OCI-LY3 (cell line): ENCODE results near the gene SCGB3A2.

Source experiments
- H2AFZ ChIP-seq: fragments of 200-600, 300-600 bp; shearing (Covaris generic); 2 replicates; pipeline ENCODE4 v1.6.0; 2014; ENCODE audit warnings: antibody characterized with exemption, low read depth, low read length
- H3K27ac ChIP-seq: fragments of 200-600, 300-600 bp; sonication (generic); 2 replicates; pipeline ENCODE4 v1.5.1; 2014; ENCODE audit warnings: mild to moderate bottlenecking, low read length, moderate library complexity, mixed read lengths
- H3K27me3 ChIP-seq: fragments of 200-600, 300-600 bp; sonication (generic); 2 replicates; pipeline ENCODE4 v1.6.1; 2014; ENCODE audit warnings: low read depth, low read length, mixed read lengths
- H3K36me3 ChIP-seq: fragments of 200-600, 300-600 bp; sonication (generic); replicated peaks from 2 replicates; pipeline ENCODE3; 2014; ENCODE audit warnings: low read depth, low read length, mixed read lengths
- H3K4me1 ChIP-seq: fragments of 300-600, 200-600 bp; sonication (generic); 2 replicates; pipeline ENCODE4 v1.6.1; 2014; ENCODE audit warnings: low read length, mixed read lengths
- H3K4me2 ChIP-seq: fragments of 200-600, 300-600 bp; sonication (generic); 2 replicates; pipeline ENCODE4 v1.6.1; 2014; ENCODE audit warnings: low read length, mixed read lengths
- H3K4me3 ChIP-seq: fragments of 300-600, 200-600 bp; sonication (generic); 2 replicates; pipeline ENCODE4 v1.5.1; 2014; ENCODE audit warnings: antibody characterized with exemption, mild to moderate bottlenecking, low read length, moderate library complexity
- H3K79me2 ChIP-seq: fragments of 300-600, 200-600 bp; shearing (Covaris generic); 2 replicates; pipeline ENCODE4 v1.6.1; 2014; ENCODE audit warnings: mild to moderate bottlenecking, low read length, mixed read lengths
- H3K9ac ChIP-seq: fragments of 300-600, 200-600 bp; shearing (Covaris generic); 2 replicates; pipeline ENCODE4 v1.6.0; 2014; ENCODE audit warnings: mild to moderate bottlenecking, low read length, moderate library complexity
- H3K9me3 ChIP-seq: fragments of 200-600, 300-600 bp; shearing (Covaris generic); 2 replicates; pipeline ENCODE4 v1.6.1; 2014; ENCODE audit warnings: low read length, mixed read lengths; ENCODE audit not compliant: insufficient read depth
- H4K20me1 ChIP-seq: fragments of 200-600, 300-600 bp; sonication (generic); 2 replicates; pipeline ENCODE4 v1.6.1; 2016; ENCODE audit warnings: low read length, mixed read lengths; ENCODE audit not compliant: insufficient read depth
- EZH2phosphoT487 ChIP-seq: fragments of 200-600 bp; shearing (Covaris generic); IDR thresholded peaks from 2 replicates; pipeline ENCODE4 v1.6.1; 2018; ENCODE audit warnings: antibody characterized with exemption, mixed run types, low read depth
- TF ChIP-seq, protein P1 (sequence below): fragments of 200-600, 300-600 bp; sonication (generic); IDR thresholded peaks from 2 replicates; pipeline ENCODE4 v1.5.1; 2014; ENCODE audit warnings: antibody characterized with exemption, low read length, low read depth

The SCGB3A2 gene

DNA sequence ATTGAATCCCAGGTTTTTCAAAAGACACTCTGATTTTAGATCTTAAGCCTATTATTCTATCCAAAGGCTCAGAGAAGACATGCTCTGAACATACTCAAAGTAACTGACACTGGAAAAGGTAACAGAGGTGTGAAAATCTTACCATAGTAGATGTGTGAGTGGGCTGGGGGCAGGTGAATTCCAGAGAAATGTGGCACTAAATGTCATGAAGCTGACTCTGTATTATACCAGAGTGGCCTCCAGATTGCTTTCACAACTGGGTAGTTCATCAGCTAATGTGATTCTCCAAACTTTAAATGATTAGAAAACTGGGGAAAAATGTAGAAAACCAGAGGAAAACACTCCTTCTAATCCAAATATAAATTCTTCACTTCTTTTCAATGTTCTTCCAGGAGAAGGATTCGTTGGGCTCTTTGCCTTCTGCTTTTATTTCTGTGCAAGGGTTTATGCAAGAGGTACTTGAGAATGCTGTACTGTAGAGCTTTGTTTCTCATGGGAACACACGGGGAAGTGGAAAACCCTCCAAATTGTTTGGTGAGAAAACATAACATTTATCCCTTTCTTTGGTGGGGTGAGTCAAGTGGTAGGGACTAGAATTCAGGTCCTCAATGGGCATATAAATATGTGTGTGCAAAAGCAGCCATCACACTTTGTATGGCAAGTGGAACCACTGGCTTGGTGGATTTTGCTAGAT is at the start of gene SCGB3A2:
Gene SCGB3A2 (plus strand): TSS at position 646 of the 694 bp plus-strand sequence. CDS start 93 bp downstream, outside the sequence.
- no peaks in the 10 kb centered on the region for H3K79me2 ChIP-seq

DNA sequence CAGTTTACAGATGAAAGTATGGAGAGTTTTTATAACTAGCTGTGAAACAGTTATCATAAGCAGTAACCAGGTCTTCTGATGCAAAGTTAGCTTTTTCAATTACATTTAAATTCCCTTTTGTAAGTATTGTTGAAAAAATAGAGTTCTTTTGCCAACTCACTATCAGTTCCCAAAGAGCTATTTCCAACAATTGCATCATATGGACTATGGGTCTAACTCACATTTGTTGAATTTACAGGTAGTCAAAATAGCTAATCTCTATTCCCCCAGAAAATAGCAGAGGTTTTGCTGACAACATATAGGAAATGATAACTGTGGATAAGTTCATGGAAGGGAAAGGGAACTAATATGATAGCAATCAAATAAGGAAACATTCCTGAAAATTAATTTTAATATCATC is 48.5 kb upstream of the SCGB3A2 start:
- Histone ChIP-seq H3K4me1 (no peaks in the 10 kb centered on the region), H3K27me3 (peaks cover 21% of the 10 kb centered on the region; the same call in 1 of the 2 replicates), H3K36me3 (no peaks in the 10 kb centered on the region), H3K4me2 (no peak overlapping the region), H2AFZ (no peak overlapping the region), H3K27ac (no peak overlapping the region), H3K4me3 (no peak overlapping the region), H3K9ac (no peak overlapping the region), H3K9me3 (no peaks in the 10 kb centered on the region), H3K79me2 (no peaks in the 10 kb centered on the region), H4K20me1 (no peaks in the 10 kb centered on the region)
- TF ChIP-seq, protein P1, sequence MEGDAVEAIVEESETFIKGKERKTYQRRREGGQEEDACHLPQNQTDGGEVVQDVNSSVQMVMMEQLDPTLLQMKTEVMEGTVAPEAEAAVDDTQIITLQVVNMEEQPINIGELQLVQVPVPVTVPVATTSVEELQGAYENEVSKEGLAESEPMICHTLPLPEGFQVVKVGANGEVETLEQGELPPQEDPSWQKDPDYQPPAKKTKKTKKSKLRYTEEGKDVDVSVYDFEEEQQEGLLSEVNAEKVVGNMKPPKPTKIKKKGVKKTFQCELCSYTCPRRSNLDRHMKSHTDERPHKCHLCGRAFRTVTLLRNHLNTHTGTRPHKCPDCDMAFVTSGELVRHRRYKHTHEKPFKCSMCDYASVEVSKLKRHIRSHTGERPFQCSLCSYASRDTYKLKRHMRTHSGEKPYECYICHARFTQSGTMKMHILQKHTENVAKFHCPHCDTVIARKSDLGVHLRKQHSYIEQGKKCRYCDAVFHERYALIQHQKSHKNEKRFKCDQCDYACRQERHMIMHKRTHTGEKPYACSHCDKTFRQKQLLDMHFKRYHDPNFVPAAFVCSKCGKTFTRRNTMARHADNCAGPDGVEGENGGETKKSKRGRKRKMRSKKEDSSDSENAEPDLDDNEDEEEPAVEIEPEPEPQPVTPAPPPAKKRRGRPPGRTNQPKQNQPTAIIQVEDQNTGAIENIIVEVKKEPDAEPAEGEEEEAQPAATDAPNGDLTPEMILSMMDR = no peak
- no peak for TF ChIP-seq EZH2phosphoT487

More for the DNA sequence above, at the start of gene SCGB3A2:
- H2AFZ ChIP-seq = no peak within 1 kb of the TSS
- H3K4me2 ChIP-seq = no peak within 1 kb of the TSS
- H3K36me3 ChIP-seq = no peaks in the 10 kb centered on the region
- H4K20me1 ChIP-seq = no peaks in the 10 kb centered on the region
- H3K4me1 ChIP-seq = no peaks in the 10 kb centered on the region
- no peak within 1 kb of the TSS for H3K9ac ChIP-seq
- no peak within 1 kb of the TSS for H3K4me3 ChIP-seq
- no peak within 1 kb of the TSS for H3K27ac ChIP-seq
- TF ChIP-seq, protein P1 = no peak
- TF ChIP-seq EZH2phosphoT487 = no peak
- no peaks in the 10 kb centered on the region for H3K9me3 ChIP-seq
- peaks cover 29% of the 10 kb centered on the region for H3K27me3 ChIP-seq

DNA sequence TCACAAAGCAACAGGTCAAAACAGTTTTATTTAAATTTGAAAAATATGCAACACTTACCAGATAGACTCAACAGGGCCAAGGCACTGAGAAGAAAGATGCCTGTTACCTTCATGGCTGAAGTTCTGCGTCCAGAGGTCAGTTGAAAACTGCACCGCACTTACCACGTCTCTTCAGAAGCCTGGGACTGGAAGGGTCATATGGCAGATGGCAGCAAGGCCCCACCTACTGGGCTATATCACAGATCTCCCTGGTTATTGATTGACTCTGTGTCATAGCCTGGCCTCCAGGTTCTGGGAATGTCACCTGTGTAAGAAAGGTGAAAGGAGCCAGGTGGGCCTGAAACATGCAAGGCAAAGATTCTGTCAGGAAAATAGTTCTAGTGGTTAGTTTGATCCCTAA is 47.0 kb upstream of the SCGB3A2 start, which contains the start of gene SPINK1:
Gene SPINK1 (minus strand): TSS at position 207 of the 400 bp plus-strand sequence. CDS start 94 bp downstream, at position 113.
- H3K4me2 ChIP-seq = no peak within 1 kb of the TSS
- H3K27ac ChIP-seq = no peak within 1 kb of the TSS
- H3K27me3 ChIP-seq = peaks cover 18% of the 10 kb centered on the region; the same call in 1 of the 2 replicates
- H3K9me3 ChIP-seq = no peaks in the 10 kb centered on the region
- H3K79me2 ChIP-seq = no peaks in the 10 kb centered on the region
- no peak within 1 kb of the TSS for H3K9ac ChIP-seq
- TF ChIP-seq, protein P1 = no peak
- TF ChIP-seq EZH2phosphoT487 = no peak
- no peaks in the 10 kb centered on the region for H3K4me1 ChIP-seq
- H3K36me3 ChIP-seq = no peaks in the 10 kb centered on the region
- no peaks in the 10 kb centered on the region for H4K20me1 ChIP-seq
- H3K4me3 ChIP-seq = no peak within 1 kb of the TSS
- H2AFZ ChIP-seq = no peak within 1 kb of the TSS

DNA sequence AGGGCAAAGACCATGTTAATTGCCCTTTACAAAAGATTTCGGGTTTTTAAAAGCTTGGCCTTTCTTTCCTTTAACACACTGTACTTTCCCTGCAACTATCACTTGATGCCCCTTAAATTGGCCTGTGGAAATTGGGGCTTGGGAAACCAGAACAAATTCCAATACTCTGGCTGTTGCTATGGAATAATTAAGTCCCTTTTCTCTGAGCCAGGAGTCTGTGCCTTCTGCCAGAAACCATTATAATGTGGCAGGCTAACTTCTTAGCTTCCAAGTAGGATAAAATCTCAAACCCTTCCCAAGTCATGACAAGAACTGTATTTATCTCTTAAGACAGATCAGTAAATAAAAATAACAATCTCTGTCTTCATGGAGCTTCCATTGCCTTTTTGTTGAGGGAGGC is 46.0 kb upstream of the SCGB3A2 start:
- Histone ChIP-seq H3K27ac (no peak overlapping the region), H3K4me3 (no peak overlapping the region), H4K20me1 (no peaks in the 10 kb centered on the region), H3K36me3 (no peaks in the 10 kb centered on the region), H2AFZ (no peak overlapping the region), H3K4me1 (no peaks in the 10 kb centered on the region), H3K9ac (no peak overlapping the region), H3K79me2 (no peaks in the 10 kb centered on the region), H3K27me3 (peaks cover 22% of the 10 kb centered on the region), H3K4me2 (no peak overlapping the region), H3K9me3 (no peaks in the 10 kb centered on the region)
- no peak for TF ChIP-seq EZH2phosphoT487
- TF ChIP-seq, protein P1 = no peak
